Lower leg skin (tissue), 4 donors: Measurements from ENCODE around the gene NDUFB8. TPM values are rescaled to one million over a fixed set of nuclear protein-coding genes. Genes with fewer than 3 reads are reported as not detected.

Experiments
- DNase-seq, 2 donors: peaks; one replicate each; pipeline ENCODE4 v3.0.0-alpha.2; 2019; ENCODE audit warnings: low spot score in 2 of 2
- H3K4me3 ChIP-seq: fragments of 200-600 bp; sonication (generic); 2 replicates; pipeline ENCODE4 v1.5.1; 2017; ENCODE audit warnings: mild to moderate bottlenecking, low read depth; ENCODE audit not compliant: poor library complexity, severe bottlenecking
- POLR2A ChIP-seq, 2 donors: fragments of 450-650 bp; IDR thresholded peaks; one replicate each; pipeline ENCODE4 v1.6.1; 2016 to 2017; ENCODE audit warnings: antibody characterized with exemption in 2 of 2, mild to moderate bottlenecking in 1 of 2, moderate library complexity in 1 of 2
- WGBS, 2 donors: methylation state at CpG; one replicate each; pipeline ENCODE4 v1.1.5; 2018; 5-methylcytosine and 5-hydroxymethylcytosine counted together
- intact Hi-C: fragments of 100-400 bp; cut with DNase I; formaldehyde crosslinking; loops from one replicate; pipeline ENCODE4 v1.15.0; 2023; ENCODE audit warnings: low total_unique reads
- total RNA-seq, 4 donors: library from RNA; depleted of rRNA; stranded (reverse); fragments of >200 nt; gene quantifications; one replicate each; pipeline ENCODE4 v1.1.0, GENCODE V29; 2016
- TF ChIP-seq, protein P1 (sequence below), 3 donors: fragments of 450-650 bp; IDR thresholded peaks; one replicate each; pipeline ENCODE4 v1.5.1; 2016; ENCODE audit warnings: antibody characterized with exemption in 3 of 3, mild to moderate bottlenecking in 3 of 3, moderate library complexity in 2 of 3

Gene NDUFB8
- total RNA-seq, 4 donors from 2014 or later = 128 to 211 (median 177) TPM

DNA sequence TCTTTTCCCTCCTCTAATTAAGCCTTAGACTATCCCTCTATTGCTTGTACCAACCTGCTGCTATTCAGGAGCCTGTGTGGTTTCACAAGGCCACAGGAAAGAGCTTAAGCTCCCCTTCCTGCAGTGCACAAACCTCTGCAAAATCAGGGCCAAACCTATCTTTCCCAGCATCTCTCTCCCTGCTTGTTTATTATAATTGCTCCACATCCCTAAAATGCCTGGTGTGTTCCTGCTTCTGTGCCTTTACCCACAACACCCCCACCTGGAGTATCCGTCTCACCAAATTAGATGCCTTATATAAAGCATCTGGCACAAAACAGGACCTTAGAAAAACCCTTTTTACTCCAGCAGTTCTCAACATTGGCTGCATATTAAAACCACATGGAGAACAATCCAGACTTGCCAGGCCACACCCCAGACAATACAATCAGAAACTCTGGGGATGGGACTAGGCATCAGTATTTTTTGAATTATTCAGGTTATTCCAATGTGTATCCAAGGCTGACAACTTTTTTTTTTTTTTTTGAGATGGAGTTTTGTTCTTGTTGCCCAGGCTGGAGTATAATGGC, 26.7 kb downstream of the NDUFB8 start:
- DNase-seq = no peak
- H3K4me3 ChIP-seq = no peak overlapping the region
- intact Hi-C loops = no loop called here
- WGBS, 2 donors = 63 to 71% methylated on average over 1 of the region's 1 CpG
- TF ChIP-seq POLR2A (IDR thresholded peaks at IDR 0.05) = no peak
- TF ChIP-seq, protein P1, sequence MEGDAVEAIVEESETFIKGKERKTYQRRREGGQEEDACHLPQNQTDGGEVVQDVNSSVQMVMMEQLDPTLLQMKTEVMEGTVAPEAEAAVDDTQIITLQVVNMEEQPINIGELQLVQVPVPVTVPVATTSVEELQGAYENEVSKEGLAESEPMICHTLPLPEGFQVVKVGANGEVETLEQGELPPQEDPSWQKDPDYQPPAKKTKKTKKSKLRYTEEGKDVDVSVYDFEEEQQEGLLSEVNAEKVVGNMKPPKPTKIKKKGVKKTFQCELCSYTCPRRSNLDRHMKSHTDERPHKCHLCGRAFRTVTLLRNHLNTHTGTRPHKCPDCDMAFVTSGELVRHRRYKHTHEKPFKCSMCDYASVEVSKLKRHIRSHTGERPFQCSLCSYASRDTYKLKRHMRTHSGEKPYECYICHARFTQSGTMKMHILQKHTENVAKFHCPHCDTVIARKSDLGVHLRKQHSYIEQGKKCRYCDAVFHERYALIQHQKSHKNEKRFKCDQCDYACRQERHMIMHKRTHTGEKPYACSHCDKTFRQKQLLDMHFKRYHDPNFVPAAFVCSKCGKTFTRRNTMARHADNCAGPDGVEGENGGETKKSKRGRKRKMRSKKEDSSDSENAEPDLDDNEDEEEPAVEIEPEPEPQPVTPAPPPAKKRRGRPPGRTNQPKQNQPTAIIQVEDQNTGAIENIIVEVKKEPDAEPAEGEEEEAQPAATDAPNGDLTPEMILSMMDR (IDR thresholded peaks at IDR 0.05) = no peak

DNA sequence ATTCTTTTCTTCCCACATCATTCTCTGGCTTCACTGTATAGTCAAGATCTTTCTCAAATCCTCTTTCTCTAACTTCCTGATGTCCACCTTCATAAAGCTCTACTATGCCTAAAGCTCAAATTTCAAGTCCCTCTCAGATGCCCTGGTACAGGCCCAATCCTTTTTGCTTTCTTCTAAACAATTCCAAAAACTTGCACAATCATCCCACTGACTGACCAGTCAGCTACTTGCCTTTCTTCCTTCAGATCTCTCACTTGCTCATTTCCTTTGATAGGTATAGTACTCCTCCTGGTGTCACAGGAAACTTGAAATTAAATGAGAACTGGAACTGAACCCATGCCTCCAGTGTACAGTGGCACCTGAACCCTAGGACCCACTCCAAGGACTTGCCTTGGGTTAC, 28.2 kb downstream of the NDUFB8 start:
- no peak for DNase-seq
- TF ChIP-seq, protein P1 (IDR thresholded peaks at IDR 0.05) = no peak
- TF ChIP-seq POLR2A (IDR thresholded peaks at IDR 0.05) = no peak
- intact Hi-C loops = no loop called here
- no peak overlapping the region for H3K4me3 ChIP-seq

DNA sequence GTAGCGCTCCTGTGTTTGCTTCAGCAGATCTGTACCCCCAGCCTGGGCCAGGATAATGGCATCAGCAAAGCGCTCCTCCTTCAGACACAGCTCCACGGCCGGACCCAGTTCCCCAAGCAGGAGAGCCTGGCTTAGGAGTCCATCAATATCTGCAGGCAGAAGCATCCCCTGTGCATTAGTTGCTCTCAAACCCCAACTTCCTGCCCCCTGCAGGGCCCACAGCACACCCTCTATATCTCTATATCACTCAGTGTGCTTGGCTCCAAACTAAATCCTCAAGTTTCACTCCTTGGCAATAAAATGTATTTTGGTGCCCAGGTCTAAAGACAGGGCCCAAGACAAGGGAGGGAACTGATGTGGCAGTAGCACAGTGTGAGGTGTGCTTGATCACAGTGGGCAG, 31.6 kb downstream of the NDUFB8 start:
- no peak overlapping the region for H3K4me3 ChIP-seq
- WGBS, 2 donors = 95 to 100% methylated on average over 4 of the region's 4 CpGs
- DNase-seq = no peak
- TF ChIP-seq POLR2A (IDR thresholded peaks at IDR 0.05) = no peak
- TF ChIP-seq, protein P1 (IDR thresholded peaks at IDR 0.05) = no peak
- intact Hi-C loops = no loop called here

DNA sequence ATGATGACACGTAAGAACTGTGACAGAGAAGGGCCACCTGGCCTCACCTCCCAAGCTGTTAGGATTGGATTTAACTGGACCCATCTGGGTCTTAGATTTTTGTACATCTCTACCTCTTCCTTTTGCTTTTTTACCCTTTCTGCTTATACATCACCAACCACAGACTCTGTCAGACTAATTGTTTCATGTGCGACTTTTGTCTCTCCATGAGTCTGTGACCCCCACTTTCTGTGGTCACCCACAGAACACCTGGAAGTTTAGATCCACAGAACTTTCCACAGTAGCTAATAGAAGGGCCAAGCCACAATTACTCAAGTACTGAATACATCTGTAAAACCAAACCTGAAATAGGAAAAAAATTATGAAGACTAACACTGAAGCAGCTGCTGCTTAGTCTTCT, 33.1 kb downstream of the NDUFB8 start:
- intact Hi-C loops = no loop called here
- DNase-seq = no peak
- TF ChIP-seq, protein P1 (IDR thresholded peaks at IDR 0.05) = no peak
- no peak for TF ChIP-seq POLR2A (IDR thresholded peaks at IDR 0.05)
- 91 to 98% methylated on average over 2 of the region's 2 CpGs for WGBS, 2 donors
- no peak overlapping the region for H3K4me3 ChIP-seq

DNA sequence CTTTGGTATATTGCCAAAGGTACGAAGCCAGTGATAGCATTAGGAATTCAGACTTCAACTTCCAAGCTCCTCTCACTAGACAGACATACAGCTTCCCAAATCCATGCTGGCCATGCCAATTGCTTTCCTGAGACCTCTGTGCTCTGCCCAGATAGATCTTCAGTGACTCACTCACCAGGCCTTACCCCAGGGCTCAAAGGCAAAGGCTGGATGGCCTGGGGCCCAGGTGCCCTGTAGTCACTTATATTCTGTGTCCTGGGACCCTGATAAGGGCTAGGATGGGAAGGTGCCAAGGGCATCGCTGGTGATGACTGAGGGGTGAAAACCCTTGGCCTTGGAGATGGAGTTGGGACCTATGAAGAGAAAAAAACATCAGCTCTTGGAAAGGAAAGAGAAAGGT, 39.1 kb downstream of the NDUFB8 start:
- WGBS, 2 donors = 94% methylated on average over 2 of the region's 2 CpGs
- intact Hi-C loops = no loop called here
- TF ChIP-seq POLR2A (IDR thresholded peaks at IDR 0.05) = no peak
- TF ChIP-seq, protein P1 (IDR thresholded peaks at IDR 0.05) = no peak

DNA sequence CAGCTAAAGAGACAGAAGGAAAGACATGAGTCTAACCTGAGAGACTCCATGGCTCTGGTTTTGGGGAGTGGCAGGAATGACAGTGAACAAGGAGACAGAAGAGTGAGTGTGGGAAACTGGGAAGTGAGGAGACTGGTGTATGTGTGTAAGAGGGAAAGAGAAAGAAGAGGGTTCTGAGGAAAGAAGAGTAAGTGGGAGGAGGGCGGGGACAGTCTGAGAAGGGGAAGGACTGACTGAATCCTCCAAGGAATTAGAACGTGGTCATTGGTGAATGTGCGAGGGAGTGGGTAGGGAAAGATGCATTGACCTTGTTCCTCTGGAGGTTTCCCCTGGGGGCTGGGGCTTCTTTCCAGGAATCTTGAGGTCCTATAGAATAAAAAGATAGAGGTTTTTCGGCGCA, 40.3 kb downstream of the NDUFB8 start:
- H3K4me3 ChIP-seq = no peak overlapping the region
- WGBS, 2 donors = 81 to 85% methylated on average over 5 of the region's 5 CpGs
- peak in 1 of 2 donors; percentile 31 for DNase-seq
- intact Hi-C loops = no loop called here
- TF ChIP-seq POLR2A (IDR thresholded peaks at IDR 0.05) = no peak
- TF ChIP-seq, protein P1 (IDR thresholded peaks at IDR 0.05) = no peak

More for the DNA sequence above, 39.1 kb downstream of the NDUFB8 start:
- peak in 1 of 2 donors; percentile 65 for DNase-seq
- no peak overlapping the region for H3K4me3 ChIP-seq
